Measurements from ENCODE around the gene TRIM8.

- TF ChIP-seq POLR2A (IDR thresholded peaks at IDR 0.05; ENCODE audit: low read length) (no peak), GATA1 (IDR thresholded peaks at IDR 0.05; ENCODE audit: low read depth, low read length) (no peak)
These were observed 24.8 kb upstream of the TRIM8 start for GRCh38 chr10:102619281-102619981.
